Measurements from ENCODE around the gene SEZ6L.
A peak's percentile ranks its signal among the peaks of the same experiment; 100 is the strongest.

The SEZ6L gene

GRCh38 chr22:26324150-26324549, 154.9 kb downstream of the SEZ6L start:
- H3K27ac ChIP-seq: no peak overlapping the region
- ChIA-PET POLR2A (ENCODE audit: low non-redundant PET) (no interaction called here), CTCF (no interaction called here)
- TF ChIP-seq CTCF (conservative IDR thresholded peaks at IDR 0.05; ENCODE audit: low read depth): no peak
- DNase-seq (ENCODE audit: low spot score): no peak

- no peak overlapping the region for H3K27ac ChIP-seq
- DNase-seq (ENCODE audit: low spot score): no peak
- POLR2A ChIA-PET (ENCODE audit: low non-redundant PET): no interaction called here
- CTCF ChIA-PET: interaction anchor here (0.5 kb wide), 1 partner anchor 902 kb away, joined by 3 read pairs; no protein-coding TSS in a partner anchor
- TF ChIP-seq CTCF (conservative IDR thresholded peaks at IDR 0.05; ENCODE audit: low read depth): no peak
Observed at GRCh38 chr22:26325641-26326040, 156.4 kb downstream of the SEZ6L start.

GRCh38 chr22:26326803-26327202, 157.5 kb downstream of the SEZ6L start:
- TF ChIP-seq CTCF (conservative IDR thresholded peaks at IDR 0.05; ENCODE audit: low read depth): no peak
- DNase-seq (ENCODE audit: low spot score): no peak
- POLR2A ChIA-PET (ENCODE audit: low non-redundant PET): no interaction called here
- H3K27ac ChIP-seq: no peak overlapping the region
- CTCF ChIA-PET: no interaction called here

- ChIA-PET CTCF (no interaction called here), POLR2A (ENCODE audit: low non-redundant PET) (no interaction called here)
- TF ChIP-seq CTCF (conservative IDR thresholded peaks at IDR 0.05; ENCODE audit: low read depth): no peak
- no peak overlapping the region for H3K27ac ChIP-seq
- no peak for DNase-seq (ENCODE audit: low spot score)
Observed at GRCh38 chr22:26327306-26327705, 158.0 kb downstream of the SEZ6L start.

- H3K27ac ChIP-seq: no peak overlapping the region
- POLR2A ChIA-PET (ENCODE audit: low non-redundant PET): no interaction called here
- DNase-seq (ENCODE audit: low spot score): no peak
- TF ChIP-seq CTCF (conservative IDR thresholded peaks at IDR 0.05; ENCODE audit: low read depth): no peak
- CTCF ChIA-PET: no interaction called here
Observed at GRCh38 chr22:26328221-26328620, 159.0 kb downstream of the SEZ6L start.

GRCh38 chr22:26330971-26331625, 161.8 kb downstream of the SEZ6L start:
- TF ChIP-seq CTCF (conservative IDR thresholded peaks at IDR 0.05; ENCODE audit: low read depth): peak; percentile 83
- no peak overlapping the region for H3K27ac ChIP-seq
- ChIA-PET CTCF (interaction anchor here (0.7 to 0.9 kb wide), 3 partner anchors 266 to 1097 kb away, joined by 3 read pairs; no protein-coding TSS in a partner anchor), POLR2A (ENCODE audit: low non-redundant PET) (no interaction called here)
- DNase-seq (ENCODE audit: low spot score): peak; percentile 70

Measured in RWPE1 (cell line).